OCI-LY7 (cell line): ENCODE measurements around the gene PLVAP. TPM values are rescaled to one million over a fixed set of nuclear protein-coding genes. Genes with fewer than 3 reads are reported as not detected.

ENCODE experiments used
- BruUV-seq: library from RNA; stranded (reverse); fragments of 400-500 nt; replicated peaks from 2 replicates; lab custom pipeline; 2021; lab: Mats Ljungman, UMichigan
- CTCF ChIA-PET: fragments of 300-600 bp; sonication (Branson Sonifier 250); formaldehyde crosslinking; loops from one replicate; lab custom pipeline; 2022; ENCODE audit warnings: antibody characterized with exemption; ENCODE audit not compliant: unreplicated experiment; lab: Charles Lee
- POLR2A ChIA-PET: fragments of 300-600 bp; sonication (Branson Sonifier 250); formaldehyde crosslinking; loops from one replicate; lab custom pipeline; 2022; ENCODE audit warnings: antibody characterized with exemption; lab: Charles Lee
- DNase-seq: peaks from one replicate; pipeline ENCODE4 v3.0.0-alpha.2; 2015; ENCODE audit warnings: low spot score
- H2AFZ ChIP-seq: fragments of 200-600 bp; sonication (generic), shearing (Covaris generic); 2 replicates; pipeline ENCODE4 v1.6.1; 2014; ENCODE audit warnings: mild to moderate bottlenecking, antibody characterized with exemption, low read length, moderate library complexity
- H3K27ac ChIP-seq: fragments of 200-600 bp; sonication (generic); 2 replicates; pipeline ENCODE4 v1.5.1; 2014; ENCODE audit warnings: mixed run types, low read depth, mild to moderate bottlenecking, moderate library complexity, low read length, inconsistent platforms; ENCODE audit not compliant: poor library complexity, severe bottlenecking
- H3K36me3 ChIP-seq: fragments of 200-600 bp; sonication (generic); 2 replicates; pipeline ENCODE4 v1.6.1; 2014; ENCODE audit warnings: mild to moderate bottlenecking, antibody characterized with exemption, low read length, moderate library complexity, mixed read lengths; ENCODE audit not compliant: insufficient read depth
- H3K4me1 ChIP-seq: fragments of 200-600 bp; sonication (generic); 2 replicates; pipeline ENCODE4 v1.5.1; 2014; ENCODE audit warnings: mild to moderate bottlenecking, low read length; ENCODE audit not compliant: insufficient read depth, poor library complexity, severe bottlenecking
- H3K4me2 ChIP-seq: fragments of 200-600 bp; sonication (generic); 2 replicates; pipeline ENCODE4 v1.6.1; 2014; ENCODE audit warnings: mild to moderate bottlenecking, low read length
- H3K4me3 ChIP-seq: fragments of 200-600 bp; sonication (generic); 2 replicates; pipeline ENCODE4 v1.5.1; 2014; ENCODE audit warnings: mild to moderate bottlenecking, low read depth, low read length; ENCODE audit not compliant: poor library complexity, severe bottlenecking
- H3K79me2 ChIP-seq: fragments of 200-600 bp; sonication (generic); 2 replicates; pipeline ENCODE4 v1.6.1; 2016; ENCODE audit warnings: low read depth, mild to moderate bottlenecking, low read length, moderate library complexity, mixed read lengths; ENCODE audit not compliant: insufficient read depth
- H3K9me2 ChIP-seq: fragments of 200-600 bp; sonication (generic); 2 replicates; pipeline ENCODE4 v1.6.1; 2016; ENCODE audit warnings: mild to moderate bottlenecking, low read length, mixed read lengths; ENCODE audit not compliant: insufficient read depth
- H3K9me3 ChIP-seq: fragments of 200-600 bp; sonication (generic); 2 replicates; pipeline ENCODE4 v1.6.1; 2014; ENCODE audit warnings: mild to moderate bottlenecking, mixed run types, low read length, mixed read lengths
- H4K20me1 ChIP-seq: fragments of 200-600 bp; sonication (generic); 2 replicates; pipeline ENCODE4 v1.6.1; 2014; ENCODE audit warnings: mild to moderate bottlenecking, antibody characterized with exemption, low read length, moderate library complexity, mixed read lengths; ENCODE audit not compliant: insufficient read depth
- EZH2phosphoT487 ChIP-seq: fragments of 200-600 bp; sonication (generic); IDR thresholded peaks from 2 replicates; pipeline ENCODE4 v1.6.1; 2018; ENCODE audit warnings: low read depth, borderline replicate concordance, mild to moderate bottlenecking, mixed run types, antibody characterized with exemption, low read length, moderate library complexity, mixed read lengths
- intact Hi-C: fragments of 100-400 bp; cut with micrococcal nuclease; formaldehyde crosslinking; loops from one replicate; pipeline ENCODE4 v1.10.0; 2022; ENCODE audit not compliant: unreplicated experiment
- total RNA-seq, 2 experiments: library from RNA; depleted of rRNA in 1 of 2; stranded (reverse); fragments of >200 nt in 1 of 2; shearing (Covaris generic) in 1 of 2; gene quantifications; 2 replicates each; pipeline ENCODE4 v1.2.3, GENCODE V29; 2014 to 2022
- TF ChIP-seq, protein P1 (sequence below): fragments of 200-600 bp; sonication (generic); conservative IDR thresholded peaks from 2 replicates; pipeline ENCODE4 v1.5.1; 2014; ENCODE audit warnings: mild to moderate bottlenecking, antibody characterized with exemption, low read length, moderate library complexity, mixed read lengths

PLVAP gene
- total RNA-seq, 2 experiments from 2014 or later, result 0.16 to 1.5 TPM

GRCh38 chr19:17389288-17389687, 12.1 kb upstream of the PLVAP start:
- H3K27ac ChIP-seq, result no peak overlapping the region
- DNase-seq, result no peak
- no peaks in the 10 kb centered on the region for H3K9me3 ChIP-seq
- peaks cover 2% of the 10 kb centered on the region; the same call in 1 of the 2 replicates for H3K36me3 ChIP-seq
- H4K20me1 ChIP-seq, result no peaks in the 10 kb centered on the region
- ChIA-PET CTCF (no interaction called here), POLR2A (no interaction called here)
- BruUV-seq, result no TSS peak
- H3K4me3 ChIP-seq, result no peak overlapping the region
- H2AFZ ChIP-seq, result no peak overlapping the region
- H3K9me2 ChIP-seq, result no peaks in the 10 kb centered on the region
- H3K4me1 ChIP-seq, result peaks cover 17% of the 10 kb centered on the region
- H3K79me2 ChIP-seq, result no peaks in the 10 kb centered on the region
- H3K4me2 ChIP-seq, result no peak overlapping the region
- intact Hi-C loops, result no loop called here
- TF ChIP-seq, protein P1, sequence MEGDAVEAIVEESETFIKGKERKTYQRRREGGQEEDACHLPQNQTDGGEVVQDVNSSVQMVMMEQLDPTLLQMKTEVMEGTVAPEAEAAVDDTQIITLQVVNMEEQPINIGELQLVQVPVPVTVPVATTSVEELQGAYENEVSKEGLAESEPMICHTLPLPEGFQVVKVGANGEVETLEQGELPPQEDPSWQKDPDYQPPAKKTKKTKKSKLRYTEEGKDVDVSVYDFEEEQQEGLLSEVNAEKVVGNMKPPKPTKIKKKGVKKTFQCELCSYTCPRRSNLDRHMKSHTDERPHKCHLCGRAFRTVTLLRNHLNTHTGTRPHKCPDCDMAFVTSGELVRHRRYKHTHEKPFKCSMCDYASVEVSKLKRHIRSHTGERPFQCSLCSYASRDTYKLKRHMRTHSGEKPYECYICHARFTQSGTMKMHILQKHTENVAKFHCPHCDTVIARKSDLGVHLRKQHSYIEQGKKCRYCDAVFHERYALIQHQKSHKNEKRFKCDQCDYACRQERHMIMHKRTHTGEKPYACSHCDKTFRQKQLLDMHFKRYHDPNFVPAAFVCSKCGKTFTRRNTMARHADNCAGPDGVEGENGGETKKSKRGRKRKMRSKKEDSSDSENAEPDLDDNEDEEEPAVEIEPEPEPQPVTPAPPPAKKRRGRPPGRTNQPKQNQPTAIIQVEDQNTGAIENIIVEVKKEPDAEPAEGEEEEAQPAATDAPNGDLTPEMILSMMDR, result no peak
- TF ChIP-seq EZH2phosphoT487, result no peak

DNA sequence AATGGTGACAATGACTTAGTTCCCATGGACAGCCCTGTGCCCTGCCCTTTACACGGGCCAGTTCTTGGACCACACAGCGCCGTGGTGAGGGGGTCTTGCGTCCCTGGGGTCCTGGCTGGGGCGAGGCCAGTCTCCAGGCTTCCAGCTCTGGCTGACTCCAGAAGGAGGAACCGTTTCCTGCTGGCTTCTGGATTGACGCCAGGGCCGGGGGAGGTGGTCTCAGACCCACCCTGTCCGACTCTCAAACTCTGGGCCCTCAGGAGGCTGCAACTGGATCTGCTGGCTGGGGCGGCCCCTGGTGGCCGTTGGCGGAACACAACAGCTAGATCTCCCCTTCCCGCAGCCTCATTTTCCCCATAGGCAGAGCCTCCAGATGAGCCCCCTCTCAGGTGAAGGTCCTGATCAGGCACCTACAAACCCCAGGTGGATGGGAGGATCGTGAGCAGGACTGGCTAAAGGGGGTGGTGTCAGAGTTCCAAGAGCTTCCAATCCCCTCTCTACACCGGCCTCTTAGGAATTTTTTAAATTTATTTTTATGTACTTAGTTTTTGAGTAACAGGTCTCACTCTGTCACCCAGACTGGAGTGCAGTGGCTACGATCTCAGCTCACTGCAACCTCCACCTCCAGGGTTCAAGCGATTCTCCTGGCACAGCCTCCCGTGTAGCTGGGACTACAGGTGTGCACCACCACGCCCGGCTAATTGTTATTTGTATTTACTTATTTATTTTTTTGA, 8.9 kb upstream of the PLVAP start:
- POLR2A ChIA-PET, result no interaction called here
- BruUV-seq, result no TSS peak

More for the DNA sequence above, 8.9 kb upstream of the PLVAP start:
- TF ChIP-seq EZH2phosphoT487, result no peak
- TF ChIP-seq, protein P1, result peak; percentile 93
- no peak overlapping the region for H3K4me3 ChIP-seq
- no peak overlapping the region for H3K27ac ChIP-seq
- no peaks in the 10 kb centered on the region for H3K9me2 ChIP-seq
- no peak overlapping the region for H3K4me2 ChIP-seq
- H4K20me1 ChIP-seq, result no peaks in the 10 kb centered on the region
- DNase-seq, result peak; percentile 74
- intact Hi-C loops, result loop anchor here (1.0 kb wide), 2 partner anchors 40 to 94 kb away; no protein-coding TSS in a partner anchor
- no peaks in the 10 kb centered on the region for H3K79me2 ChIP-seq
- H2AFZ ChIP-seq, result no peak overlapping the region
- no peaks in the 10 kb centered on the region for H3K36me3 ChIP-seq
- H3K4me1 ChIP-seq, result peaks cover 34% of the 10 kb centered on the region
- peaks cover under 1% of the 10 kb centered on the region; the same call in 1 of the 2 replicates for H3K9me3 ChIP-seq
- CTCF ChIA-PET, result no interaction called here
